Transverse colon (tissue), 4 donors: Measurements from ENCODE around the gene CALN1. TPM values are rescaled to one million over a fixed set of nuclear protein-coding genes. Genes with fewer than 3 reads are reported as not detected.
"Not testable (repeated sequence)": the region's sequence is repeated elsewhere in the genome, so short reads cannot be mapped to it uniquely, and the experiment has no call there.

Experiments used
- DNase-seq: peaks from one replicate; pipeline ENCODE4 v3.0.0-alpha.2; 2019
- H3K27ac ChIP-seq, 4 donors: fragments of 200-600 bp; sonication (generic); 2 replicates each; pipeline ENCODE4 v1.5.1; 2016 to 2018; ENCODE audit warnings: inconsistent platforms in 4 of 4
- H3K27me3 ChIP-seq: fragments of 200-600 bp; sonication (generic); 2 replicates; pipeline ENCODE4 v1.5.1; 2017; ENCODE audit warnings: inconsistent platforms
- H3K36me3 ChIP-seq, 4 donors: fragments of 200-600 bp; sonication (generic); 2 replicates each; pipeline ENCODE4 v1.5.1; 2017 to 2019; ENCODE audit warnings: inconsistent platforms in 4 of 4
- H3K4me1 ChIP-seq, 4 donors: fragments of 200-600 bp; sonication (generic); 2 replicates each; pipeline ENCODE4 v1.5.1; 2017 to 2020; ENCODE audit warnings: inconsistent platforms in 4 of 4
- H3K4me3 ChIP-seq, 4 donors: fragments of 200-600 bp; sonication (generic); 1 replicate in 1 of 4; 2 replicates in 3 of 4; pipeline versions ENCODE4 v1.5.1 to v1.6.1; 2017 to 2019; ENCODE audit warnings: inconsistent platforms in 4 of 4
- H3K9me3 ChIP-seq, 2 donors: fragments of 200-600 bp; sonication (generic); 2 replicates each; pipeline ENCODE4 v1.5.1; 2017 to 2019; ENCODE audit warnings: inconsistent platforms in 2 of 2
- EP300 ChIP-seq: sonication (generic); formaldehyde crosslinking; IDR thresholded peaks from one replicate; pipeline ENCODE4 v1.6.1; 2017; ENCODE audit warnings: antibody characterized with exemption, low read depth
- POLR2A ChIP-seq: fragments of 450-650 bp; IDR thresholded peaks from one replicate; pipeline ENCODE4 v1.6.1; 2016; ENCODE audit warnings: antibody characterized with exemption, mild to moderate bottlenecking, moderate library complexity
- POLR2AphosphoS5 ChIP-seq, 3 donors: sonication (generic); formaldehyde crosslinking; IDR thresholded peaks; one replicate each; pipeline ENCODE4 v1.6.1; 2016; ENCODE audit warnings: antibody characterized with exemption in 3 of 3
- WGBS, 2 donors: methylation state at CpG; one replicate each; pipeline ENCODE4 v1.1.5; 2018; ENCODE audit warnings: low coverage in 1 of 2; 5-methylcytosine and 5-hydroxymethylcytosine counted together
- in situ Hi-C, 4 donors: fragments of 200-750 bp; cut with MboI; loops; one replicate each; pipeline versions ENCODE4 v1.15.0 to v1.15.1; 2017; ENCODE audit warnings: low sequenced_read_pairs in 3 of 4, low pct_ligation_motif_present in 1 of 4, low pct_unique_long_range_greater_than_20kb in 1 of 4
- intact Hi-C: fragments of 100-400 bp; cut with DNase I; formaldehyde crosslinking; loops from one replicate; pipeline ENCODE4 v1.15.1; 2023; ENCODE audit warnings: low total_unique reads
- total RNA-seq, 4 donors: library from RNA; depleted of rRNA; stranded (reverse); fragments of >200 nt; gene quantifications; one replicate each; pipeline ENCODE4 v1.1.0, GENCODE V29; 2016
- TF ChIP-seq, protein P1 (sequence below), 5 experiments: fragments of 200-600 bp in 3 of 5; fragments of 450-650 bp in 2 of 5; sonication (generic) in 3 of 5; IDR thresholded peaks; 1 replicate in 2 of 5; 2 replicates in 3 of 5; pipeline ENCODE4 v1.5.1; 2016 to 2017; ENCODE audit warnings: antibody characterized with exemption in 5 of 5, inconsistent platforms in 3 of 5, mild to moderate bottlenecking in 2 of 5, moderate library complexity in 1 of 5

CALN1 gene
- total RNA-seq, 4 donors from 2014 or later = not detected

DNA sequence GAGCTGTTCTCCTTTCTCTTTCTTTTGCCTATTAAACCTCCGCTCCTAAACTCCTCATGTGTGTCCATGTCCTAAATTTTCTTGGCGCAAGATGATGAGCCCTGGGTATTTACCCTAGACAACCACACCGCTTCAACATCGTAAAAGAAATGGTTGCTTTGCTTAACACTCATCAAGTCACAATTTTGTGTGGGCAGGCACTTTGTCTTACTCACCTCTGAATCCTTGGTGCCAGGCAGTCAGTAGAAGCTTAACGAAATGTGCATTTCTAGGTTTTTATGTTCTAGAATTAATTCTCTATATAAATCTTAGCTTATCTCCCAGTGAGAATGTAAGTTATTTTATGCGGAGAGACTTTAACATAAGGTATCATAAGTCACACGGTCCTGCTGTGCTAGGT, 478.7 kb downstream of the CALN1 start:
- no peak for DNase-seq
- WGBS, 2 donors = 91 to 94% methylated on average over 6 to 7 of the region's 7 CpGs
- TF ChIP-seq, protein P1, sequence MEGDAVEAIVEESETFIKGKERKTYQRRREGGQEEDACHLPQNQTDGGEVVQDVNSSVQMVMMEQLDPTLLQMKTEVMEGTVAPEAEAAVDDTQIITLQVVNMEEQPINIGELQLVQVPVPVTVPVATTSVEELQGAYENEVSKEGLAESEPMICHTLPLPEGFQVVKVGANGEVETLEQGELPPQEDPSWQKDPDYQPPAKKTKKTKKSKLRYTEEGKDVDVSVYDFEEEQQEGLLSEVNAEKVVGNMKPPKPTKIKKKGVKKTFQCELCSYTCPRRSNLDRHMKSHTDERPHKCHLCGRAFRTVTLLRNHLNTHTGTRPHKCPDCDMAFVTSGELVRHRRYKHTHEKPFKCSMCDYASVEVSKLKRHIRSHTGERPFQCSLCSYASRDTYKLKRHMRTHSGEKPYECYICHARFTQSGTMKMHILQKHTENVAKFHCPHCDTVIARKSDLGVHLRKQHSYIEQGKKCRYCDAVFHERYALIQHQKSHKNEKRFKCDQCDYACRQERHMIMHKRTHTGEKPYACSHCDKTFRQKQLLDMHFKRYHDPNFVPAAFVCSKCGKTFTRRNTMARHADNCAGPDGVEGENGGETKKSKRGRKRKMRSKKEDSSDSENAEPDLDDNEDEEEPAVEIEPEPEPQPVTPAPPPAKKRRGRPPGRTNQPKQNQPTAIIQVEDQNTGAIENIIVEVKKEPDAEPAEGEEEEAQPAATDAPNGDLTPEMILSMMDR (IDR thresholded peaks at IDR 0.05) = no peak
- TF ChIP-seq POLR2A = no peak
- TF ChIP-seq EP300 = no peak
- TF ChIP-seq POLR2AphosphoS5 (IDR thresholded peaks at IDR 0.05) = no peak
- H3K36me3 ChIP-seq = no peaks in the 10 kb centered on the region
- intact Hi-C loops (no loop called here), in situ Hi-C loops (no loop called here)
- H3K9me3 ChIP-seq = no peaks in the 10 kb centered on the region
- no peak overlapping the region for H3K4me3 ChIP-seq
- H3K4me1 ChIP-seq = no peaks in the 10 kb centered on the region
- H3K27me3 ChIP-seq = no peaks in the 10 kb centered on the region
- no peak overlapping the region for H3K27ac ChIP-seq

DNA sequence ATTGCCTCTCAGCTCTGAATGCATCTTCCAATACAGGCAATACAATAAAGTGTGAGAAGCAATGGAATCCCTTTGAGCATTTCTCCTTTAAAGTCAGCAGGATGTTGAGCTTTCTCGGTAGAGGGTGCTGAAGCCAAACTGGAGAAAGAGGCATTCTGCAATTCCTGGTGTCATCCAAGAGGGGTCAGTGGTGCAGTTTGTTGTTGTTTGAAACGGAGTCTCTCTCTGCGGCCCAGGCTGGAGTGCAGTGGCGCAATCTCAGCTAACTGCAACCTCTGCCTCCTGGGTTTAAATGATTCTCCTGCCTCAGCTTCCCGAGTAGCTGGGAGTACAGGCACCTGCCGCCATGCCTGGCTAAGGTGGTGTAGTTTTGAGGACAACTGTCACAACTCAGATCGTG, 486.5 kb downstream of the CALN1 start:
- in situ Hi-C loops (no loop called here), intact Hi-C loops (no loop called here)
- H3K27ac ChIP-seq = no peak overlapping the region
- no peaks in the 10 kb centered on the region for H3K27me3 ChIP-seq
- H3K4me1 ChIP-seq = no peaks in the 10 kb centered on the region
- DNase-seq = no peak
- H3K9me3 ChIP-seq = peaks cover 8 to 15% of the 10 kb centered on the region in 2 donors
- 74% methylated on average over 7 of the region's 7 CpGs; no CpG with 5 or more reads in 1 of the 2 donors for WGBS, 2 donors
- no peak overlapping the region for H3K4me3 ChIP-seq
- no peaks in the 10 kb centered on the region for H3K36me3 ChIP-seq
- TF ChIP-seq POLR2A = no peak
- TF ChIP-seq, protein P1 (IDR thresholded peaks at IDR 0.05) = no peak
- TF ChIP-seq POLR2AphosphoS5 (IDR thresholded peaks at IDR 0.05) = no peak
- TF ChIP-seq EP300 = no peak

DNA sequence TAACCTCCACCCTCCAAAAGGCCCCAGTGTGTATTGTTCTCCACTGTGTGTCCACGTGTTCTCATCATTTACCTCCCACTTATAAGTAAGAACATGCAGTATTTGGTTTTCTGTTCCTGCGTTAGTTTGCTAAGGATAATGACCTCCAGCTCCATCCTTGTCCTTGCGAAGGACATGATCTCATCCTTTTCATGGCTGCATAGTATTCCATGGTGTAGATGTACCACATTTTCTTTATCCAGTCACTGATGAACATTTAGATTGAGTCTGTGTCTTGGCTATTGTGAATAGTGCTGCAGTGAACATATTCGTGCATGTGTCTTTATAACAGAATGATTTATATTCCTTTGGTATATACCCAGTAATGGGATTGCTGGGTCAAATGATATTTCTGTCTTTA, 497.9 kb downstream of the CALN1 start:
- intact Hi-C loops, DNase-seq, H3K4me1 ChIP-seq, H3K9me3 ChIP-seq, H3K27ac ChIP-seq, H3K36me3 ChIP-seq, H3K27me3 ChIP-seq, in situ Hi-C loops, H3K4me3 ChIP-seq: not testable (repeated sequence)
- WGBS, 2 donors = 69 to 93% methylated on average over 4 of the region's 4 CpGs

DNA sequence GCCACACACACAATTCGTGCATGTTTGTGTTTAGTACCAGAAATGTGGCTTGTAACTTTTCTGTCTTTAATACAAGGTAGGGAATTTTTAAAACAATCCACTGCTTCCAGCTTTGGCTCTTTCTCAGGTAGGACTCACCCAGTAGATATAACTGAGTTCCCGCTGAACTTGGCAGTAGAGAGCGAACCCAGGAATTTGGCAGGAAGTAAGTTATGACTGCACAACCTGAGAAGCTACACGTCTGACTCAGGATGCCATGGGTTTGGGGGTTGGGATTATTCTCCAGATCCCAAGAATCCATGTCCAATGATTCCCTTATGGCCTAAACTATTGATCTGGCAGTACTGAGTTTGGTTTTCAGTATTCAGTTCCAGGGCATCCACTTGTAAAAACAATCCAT, 499.7 kb downstream of the CALN1 start:
- Histone ChIP-seq H3K4me3 (no peak overlapping the region), H3K36me3 (no peaks in the 10 kb centered on the region), H3K9me3 (no peaks in the 10 kb centered on the region), H3K4me1 (no peaks in the 10 kb centered on the region), H3K27me3 (no peaks in the 10 kb centered on the region), H3K27ac (no peak overlapping the region)
- no peak for TF ChIP-seq POLR2AphosphoS5 (IDR thresholded peaks at IDR 0.05)
- TF ChIP-seq, protein P1 (IDR thresholded peaks at IDR 0.05) = no peak
- no peak for TF ChIP-seq EP300
- TF ChIP-seq POLR2A = no peak
- in situ Hi-C loops = no loop called here
- intact Hi-C loops = no loop called here
- WGBS, 2 donors = 54 to 64% methylated on average over 2 to 4 of the region's 4 CpGs
- DNase-seq = no peak

DNA sequence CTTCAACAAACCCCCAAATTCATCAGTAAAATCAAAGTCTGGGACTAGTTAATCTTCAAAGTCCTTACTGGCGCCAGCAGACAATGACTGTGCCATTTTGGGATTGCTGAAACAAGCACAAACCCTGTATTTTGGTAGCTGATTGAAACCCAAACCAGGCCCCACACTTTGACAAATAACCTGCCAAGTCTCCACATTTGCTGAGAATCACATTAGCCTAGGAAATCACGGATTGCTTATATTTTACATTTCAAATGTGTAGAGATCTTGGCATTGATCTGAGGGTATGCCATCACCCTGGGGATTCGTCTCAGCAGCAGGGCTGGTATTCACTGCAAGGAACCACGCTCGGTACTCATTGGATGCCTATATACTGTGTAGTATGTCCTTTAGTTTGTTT, 501.1 kb downstream of the CALN1 start:
- Histone ChIP-seq H3K4me1 (no peaks in the 10 kb centered on the region), H3K4me3 (no peak overlapping the region), H3K27ac (no peak overlapping the region), H3K36me3 (no peaks in the 10 kb centered on the region), H3K9me3 (no peaks in the 10 kb centered on the region), H3K27me3 (no peaks in the 10 kb centered on the region)
- no peak for TF ChIP-seq POLR2AphosphoS5 (IDR thresholded peaks at IDR 0.05)
- TF ChIP-seq POLR2A = no peak
- TF ChIP-seq, protein P1 (IDR thresholded peaks at IDR 0.05) = no peak
- no peak for TF ChIP-seq EP300
- 75 to 80% methylated on average over 1 to 5 of the region's 5 CpGs for WGBS, 2 donors
- in situ Hi-C loops = no loop called here
- intact Hi-C loops = no loop called here
- DNase-seq = no peak
